GM19438 (cell line): Measurements from ENCODE around the gene TM4SF4.
"Not testable (repeated sequence)": the region's sequence is repeated elsewhere in the genome, so short reads cannot be mapped to it uniquely, and the experiment has no call there.

Source experiments
- ATAC-seq: cut with Tn5 transposase; IDR thresholded peaks from one replicate; pipeline ENCODE4 v1.9.1; 2021; ENCODE audit warnings: low read depth; ENCODE audit not compliant: unreplicated experiment

The TM4SF4 gene, protein sequence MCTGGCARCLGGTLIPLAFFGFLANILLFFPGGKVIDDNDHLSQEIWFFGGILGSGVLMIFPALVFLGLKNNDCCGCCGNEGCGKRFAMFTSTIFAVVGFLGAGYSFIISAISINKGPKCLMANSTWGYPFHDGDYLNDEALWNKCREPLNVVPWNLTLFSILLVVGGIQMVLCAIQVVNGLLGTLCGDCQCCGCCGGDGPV

DNA sequence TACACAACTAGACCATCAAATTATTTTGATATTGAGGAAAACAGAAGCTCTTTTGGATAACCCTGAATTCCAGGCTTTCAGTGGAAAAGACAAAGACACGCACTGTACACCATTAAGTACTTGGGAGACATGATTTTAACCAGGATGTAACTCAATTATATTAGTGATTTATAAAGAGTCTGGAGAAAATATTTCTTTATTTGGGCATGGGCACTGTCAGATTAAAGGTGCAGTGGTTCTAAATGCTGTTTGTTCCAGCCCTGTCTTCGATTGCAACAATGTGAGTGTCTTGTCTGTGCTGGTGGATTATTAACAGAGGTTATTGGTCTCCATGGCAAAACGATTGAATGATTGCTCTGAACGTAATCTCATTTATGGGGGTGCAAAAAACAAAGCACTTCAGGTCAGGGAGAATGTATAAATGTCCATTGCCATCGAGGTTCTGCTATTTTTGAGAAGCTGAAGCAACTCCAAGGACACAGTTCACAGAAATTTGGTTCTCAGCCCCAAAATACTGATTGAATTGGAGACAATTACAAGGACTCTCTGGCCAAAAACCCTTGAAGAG lies at the start of gene TM4SF4:
Gene TM4SF4, plus strand, starts transcription at position 448 of the 568 bp plus-strand sequence. CDS start 181 bp downstream, outside the sequence.
- ATAC-seq = no peak

DNA sequence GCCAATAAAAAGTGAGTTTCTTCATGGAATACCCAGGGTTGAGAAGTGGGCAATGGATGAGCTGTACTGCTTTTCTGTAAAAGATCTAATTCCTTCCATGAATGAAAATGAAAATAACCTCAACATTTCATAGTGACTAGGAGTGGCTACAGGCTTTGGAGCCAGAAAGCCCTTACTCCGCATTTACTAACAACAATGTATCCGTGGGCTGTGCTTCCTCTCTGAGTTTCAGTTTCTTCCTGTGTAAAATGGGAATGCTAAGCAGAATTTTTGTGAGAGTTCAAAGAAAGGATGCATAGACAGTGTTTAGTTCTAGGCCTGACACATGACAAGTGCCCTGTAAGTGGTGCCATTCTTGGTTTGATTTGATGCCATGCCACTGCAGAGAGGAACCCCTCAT lies 49.6 kb upstream of the TM4SF4 start:
- no peak for ATAC-seq

DNA sequence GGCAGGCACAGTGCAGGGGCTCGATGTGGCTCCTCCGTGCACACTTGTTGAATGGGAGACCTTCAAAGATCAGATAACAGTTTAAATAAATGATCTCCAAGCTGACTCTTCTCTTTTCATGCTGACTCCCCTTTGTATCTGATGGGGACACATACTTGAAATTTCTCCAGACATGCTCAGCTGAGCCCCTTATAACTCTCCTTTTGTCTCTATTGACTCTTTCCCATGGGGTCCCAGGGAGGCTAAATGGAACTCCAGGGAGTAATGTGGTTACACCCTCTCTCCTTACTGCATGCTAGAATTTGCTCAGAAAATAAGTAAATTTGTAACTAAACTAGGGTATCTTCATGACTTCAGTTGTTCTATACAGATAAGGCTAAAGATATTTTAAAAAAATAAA lies 48.2 kb upstream of the TM4SF4 start:
- ATAC-seq = no peak

DNA sequence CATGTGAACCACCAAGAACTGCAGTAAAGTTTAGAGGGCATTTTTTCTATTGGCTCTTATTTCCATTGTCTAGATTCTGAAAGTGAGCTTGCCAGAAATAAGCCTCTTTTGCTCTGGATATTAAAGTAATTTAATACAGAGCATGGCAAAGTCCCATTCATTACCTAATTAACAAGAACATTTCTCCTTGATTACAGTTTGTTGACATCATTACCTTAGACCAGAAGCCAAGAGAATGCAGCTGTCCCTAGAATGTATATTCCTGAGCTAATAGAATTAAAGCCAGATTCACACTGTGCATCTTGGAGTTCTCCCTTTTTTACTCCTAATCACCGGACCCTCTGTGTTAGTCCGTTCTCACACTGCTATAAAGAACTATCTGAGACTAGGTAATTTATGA lies 46.4 kb upstream of the TM4SF4 start:
- no peak for ATAC-seq

DNA sequence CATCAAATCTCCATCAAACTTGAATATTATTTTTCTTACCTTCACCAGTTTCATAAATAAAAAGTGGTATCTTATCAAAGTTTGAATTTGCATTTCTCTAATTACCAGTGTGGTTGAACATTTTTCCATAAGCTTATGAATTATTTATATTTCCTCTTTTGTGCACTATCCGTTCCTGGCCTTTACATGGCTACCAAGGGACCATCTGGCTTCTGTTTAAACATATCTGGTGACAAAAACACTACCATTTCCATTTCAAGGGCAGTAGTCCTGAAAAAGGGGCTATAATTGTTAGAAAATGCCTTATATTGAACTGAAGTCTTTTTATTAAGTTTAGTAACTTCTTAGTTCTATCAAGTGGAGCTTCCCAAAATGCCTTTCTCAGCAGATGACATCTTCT lies 44.3 kb upstream of the TM4SF4 start:
- ATAC-seq = no peak

DNA sequence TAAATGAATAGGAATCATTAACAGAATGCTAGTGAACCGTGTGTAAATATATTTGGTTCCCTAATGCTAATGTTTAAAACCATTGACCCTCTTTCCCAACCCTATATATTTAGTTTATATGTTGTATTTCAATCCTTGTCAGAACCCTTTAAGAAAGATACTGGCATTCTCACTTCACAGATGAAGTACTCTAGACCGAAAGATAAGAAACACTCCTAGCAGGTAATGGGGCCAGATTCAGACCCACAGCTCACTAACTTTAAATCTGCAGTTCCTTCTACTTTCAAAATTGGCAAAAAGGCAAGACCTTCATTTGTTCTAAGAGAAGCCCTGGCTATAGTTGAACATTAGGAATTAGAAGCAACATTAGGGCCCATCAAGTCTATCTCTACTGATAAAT lies 42.3 kb upstream of the TM4SF4 start:
- no peak for ATAC-seq

DNA sequence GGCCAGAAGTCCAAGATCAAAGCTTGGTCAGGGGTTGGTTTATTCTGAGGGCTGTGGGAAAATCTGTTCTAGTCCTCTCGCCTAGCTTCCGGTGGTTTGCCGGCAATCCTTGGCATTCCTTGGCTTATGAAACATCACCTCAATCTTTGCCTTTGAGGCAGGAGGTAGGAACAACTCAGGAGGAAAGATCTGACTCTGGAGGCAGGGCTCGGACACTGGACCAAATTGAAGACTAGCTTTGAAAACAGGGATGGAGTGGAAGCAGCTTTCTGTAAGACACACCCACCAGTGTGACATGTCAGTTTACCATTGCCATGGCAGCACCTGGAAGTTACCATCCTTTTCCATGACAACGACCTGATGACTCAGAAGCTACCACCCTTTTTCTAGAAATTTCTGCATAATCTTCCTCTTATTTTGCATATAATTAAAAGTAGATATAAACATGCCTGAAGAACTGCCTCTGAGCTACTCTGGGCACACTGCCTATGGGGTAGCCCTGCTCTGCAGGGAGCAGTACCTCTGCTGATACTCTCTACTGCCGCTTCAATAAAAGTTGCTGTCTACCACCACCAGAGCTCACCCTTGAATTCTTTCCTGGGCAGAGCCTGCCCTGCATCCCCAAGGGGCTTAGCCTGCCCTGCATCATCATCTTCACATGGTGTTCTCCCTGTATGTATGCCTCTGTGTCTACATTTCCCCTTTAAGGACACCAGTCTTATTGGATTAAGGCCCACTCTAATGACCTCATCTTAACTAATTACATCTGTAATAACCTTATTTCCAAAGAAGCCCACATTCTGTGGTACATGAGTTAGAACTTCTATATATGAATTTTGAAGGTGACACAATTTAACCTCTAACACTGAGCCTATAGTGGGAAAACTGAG lies 38.3 kb upstream of the TM4SF4 start:
- ATAC-seq = no peak

DNA sequence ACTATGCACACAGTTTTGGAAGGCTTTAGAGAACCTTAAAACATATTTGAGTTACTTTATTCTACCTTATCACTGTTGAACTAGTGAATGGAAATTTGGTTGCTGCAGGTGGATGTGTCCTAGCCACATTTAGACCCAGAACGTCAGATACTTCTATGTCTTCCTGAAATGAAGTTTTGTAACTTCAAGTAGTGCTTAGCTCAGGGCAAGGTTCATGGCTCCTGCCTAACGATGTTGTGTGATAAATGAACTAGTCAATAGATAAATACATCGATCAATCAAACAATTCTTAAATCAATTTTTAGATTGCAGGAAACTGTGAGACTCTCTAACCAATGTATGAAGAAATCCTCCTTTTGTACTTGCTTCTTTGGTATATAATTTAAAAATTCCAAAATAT lies 37.2 kb upstream of the TM4SF4 start:
- ATAC-seq = no peak

DNA sequence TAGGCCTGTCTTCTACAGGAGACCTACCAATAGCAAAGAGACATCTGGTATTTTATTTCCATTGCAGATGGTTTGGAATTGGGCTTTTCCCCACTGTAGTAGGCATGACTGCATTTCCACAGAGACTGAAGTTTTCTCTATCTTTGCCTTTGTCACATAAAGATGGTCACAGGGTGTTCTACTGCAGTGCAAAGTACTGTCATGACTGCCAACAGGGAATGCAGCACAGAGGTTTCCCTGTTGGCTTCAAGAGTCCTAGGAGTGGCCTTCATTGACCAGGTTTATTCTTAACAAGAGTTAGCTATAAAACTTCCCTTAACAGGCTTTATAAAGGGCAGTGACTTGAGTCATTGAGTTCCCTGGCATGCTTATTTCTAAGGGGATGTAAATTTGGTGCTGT lies 36.8 kb upstream of the TM4SF4 start:
- ATAC-seq = no peak

DNA sequence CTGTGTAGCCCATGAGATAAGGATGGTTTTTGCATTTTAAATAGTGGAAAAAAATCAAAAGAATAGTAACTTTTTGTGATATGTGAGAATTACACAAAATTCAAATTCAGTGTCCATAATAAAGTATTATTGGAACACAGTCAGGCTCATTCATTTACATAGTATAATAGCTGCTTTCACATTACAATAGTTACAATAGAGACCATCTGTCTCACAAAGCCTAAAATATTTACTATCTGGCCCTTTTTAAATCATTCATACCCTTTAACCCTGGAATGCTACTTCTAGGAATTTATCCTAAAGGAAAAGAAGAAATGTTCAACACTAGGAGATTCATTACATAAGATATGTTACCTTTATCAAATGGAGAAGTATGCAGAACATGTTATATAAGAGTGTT lies 35.5 kb upstream of the TM4SF4 start:
- no peak for ATAC-seq

DNA sequence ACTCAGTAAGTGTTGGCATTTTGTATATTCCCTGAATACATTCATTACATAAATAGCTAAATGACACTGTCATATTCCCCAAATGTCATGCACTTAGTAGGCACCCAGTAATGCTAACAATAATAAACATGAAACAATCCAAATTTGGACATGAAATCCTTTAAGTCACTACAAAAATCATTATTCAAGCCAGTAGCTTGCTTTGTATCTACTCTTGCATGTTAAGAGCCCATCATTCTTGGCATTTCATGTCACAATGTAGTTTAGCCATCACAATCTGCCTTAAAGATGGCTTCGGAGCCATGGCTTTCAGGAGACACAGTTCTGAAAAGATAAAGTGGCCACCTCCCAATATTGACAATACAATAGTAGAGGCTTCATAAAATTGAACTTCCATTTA lies 32.9 kb upstream of the TM4SF4 start:
- ATAC-seq = no peak

DNA sequence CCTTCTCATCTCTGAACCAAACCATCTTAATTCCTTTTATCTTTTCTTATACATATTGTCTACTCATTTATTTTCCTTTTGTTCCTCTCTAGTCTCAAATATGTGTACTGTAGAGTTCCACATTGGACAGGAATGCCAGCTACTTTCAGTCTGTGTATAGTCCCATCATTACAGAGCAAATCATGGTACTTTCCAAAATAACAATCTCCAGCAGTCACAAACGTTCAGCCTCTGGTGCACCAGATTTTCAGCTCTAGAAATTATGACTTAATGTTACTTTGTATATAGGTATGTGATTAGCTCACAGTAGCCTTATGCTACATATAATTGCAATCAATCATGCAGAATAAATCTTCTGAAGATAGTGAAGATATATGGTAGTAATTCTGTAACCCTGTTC lies 32.5 kb upstream of the TM4SF4 start:
- no peak for ATAC-seq

DNA sequence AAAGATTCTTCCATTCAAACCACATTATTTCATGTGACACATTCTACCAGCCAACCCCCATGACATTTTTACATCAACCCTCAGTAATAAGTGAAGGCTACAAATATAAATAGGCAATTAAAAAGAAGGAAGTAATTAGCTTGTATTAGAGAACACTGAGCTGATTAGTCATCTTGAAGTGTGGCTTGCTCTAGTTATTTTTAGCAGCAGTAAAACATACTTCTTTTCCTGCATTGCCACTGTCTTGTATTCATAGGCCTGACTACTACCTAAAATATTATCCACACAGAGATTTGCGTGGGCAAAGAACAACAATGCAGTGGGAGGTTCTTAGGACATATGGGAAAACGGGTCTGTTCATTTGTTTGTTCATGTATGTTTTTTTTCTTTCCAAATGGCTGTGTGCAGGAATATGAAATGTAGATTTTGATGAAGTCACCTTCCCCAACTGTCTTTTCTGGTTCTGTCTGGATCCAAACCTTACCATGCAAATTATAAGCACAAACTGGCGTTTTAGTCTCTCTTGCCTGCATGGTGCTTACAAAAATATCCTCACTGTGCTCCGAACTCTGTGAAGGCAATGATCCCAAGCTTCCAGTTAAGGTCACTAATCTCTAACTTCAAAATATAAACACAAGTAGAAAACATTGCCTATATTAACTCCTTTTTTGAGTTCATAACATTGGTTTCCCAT lies 31.5 kb upstream of the TM4SF4 start:
- no peak for ATAC-seq

DNA sequence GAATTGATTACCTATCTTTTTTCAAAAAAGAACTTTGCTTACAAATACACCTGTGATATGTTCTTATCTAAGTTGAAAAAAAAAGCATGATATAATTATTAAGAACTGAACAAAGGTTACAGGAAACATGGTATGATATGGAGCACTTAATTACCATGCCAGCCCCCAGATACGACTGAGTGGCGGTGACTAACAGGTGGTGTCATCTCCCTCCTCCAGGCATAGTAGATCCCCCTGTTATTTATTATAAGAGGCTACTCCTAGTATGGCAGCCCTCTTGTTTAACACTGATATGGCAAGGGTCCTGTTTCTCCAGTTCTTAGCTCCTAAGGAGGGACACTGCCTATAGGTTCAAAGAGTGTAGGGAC lies 31.0 kb upstream of the TM4SF4 start:
- ATAC-seq = no peak

DNA sequence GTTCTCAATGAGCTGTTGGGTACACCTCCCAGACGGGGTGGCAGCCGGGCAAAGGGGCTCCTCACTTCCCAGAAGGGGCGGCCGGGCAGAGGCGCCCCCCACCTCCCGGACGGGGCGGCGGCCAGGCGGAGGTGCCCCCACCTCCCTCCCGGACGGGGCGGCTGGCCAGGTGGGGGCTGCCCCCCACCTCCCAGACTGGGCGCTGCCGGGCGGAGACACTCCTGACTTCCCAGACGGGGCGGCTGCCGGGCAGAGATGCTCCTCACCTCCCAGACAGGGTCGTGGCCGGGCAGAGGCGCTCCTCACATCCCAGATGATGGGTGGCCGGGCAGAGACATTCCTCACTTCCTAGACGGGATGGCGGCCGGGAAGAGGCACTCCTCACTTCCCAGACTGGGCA lies 29.6 kb upstream of the TM4SF4 start:
- not testable (repeated sequence) for ATAC-seq

DNA sequence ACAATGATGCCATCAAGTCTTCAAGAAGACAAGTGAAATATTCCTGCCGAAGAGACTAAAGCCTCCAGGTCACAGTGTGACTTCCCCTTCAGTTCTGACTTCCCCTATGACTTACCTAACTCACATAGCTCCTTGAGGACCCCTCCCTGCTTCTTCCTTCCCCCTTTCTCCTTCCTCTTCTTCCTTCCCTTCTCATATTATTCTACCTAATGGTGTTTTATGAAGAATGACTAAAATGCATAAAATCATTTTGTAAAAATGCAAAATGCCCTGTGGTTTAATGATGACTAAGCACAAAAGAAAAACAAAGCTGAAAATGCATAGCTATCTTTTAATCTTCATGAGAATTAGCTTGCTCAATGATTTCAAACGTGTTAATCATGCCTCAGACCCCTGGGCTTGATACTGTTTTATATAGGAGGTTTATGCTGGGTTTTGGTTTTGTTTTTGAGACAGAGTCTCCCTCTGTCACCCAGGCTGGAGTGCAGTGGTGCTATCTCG lies 26.1 kb upstream of the TM4SF4 start:
- ATAC-seq = no peak

DNA sequence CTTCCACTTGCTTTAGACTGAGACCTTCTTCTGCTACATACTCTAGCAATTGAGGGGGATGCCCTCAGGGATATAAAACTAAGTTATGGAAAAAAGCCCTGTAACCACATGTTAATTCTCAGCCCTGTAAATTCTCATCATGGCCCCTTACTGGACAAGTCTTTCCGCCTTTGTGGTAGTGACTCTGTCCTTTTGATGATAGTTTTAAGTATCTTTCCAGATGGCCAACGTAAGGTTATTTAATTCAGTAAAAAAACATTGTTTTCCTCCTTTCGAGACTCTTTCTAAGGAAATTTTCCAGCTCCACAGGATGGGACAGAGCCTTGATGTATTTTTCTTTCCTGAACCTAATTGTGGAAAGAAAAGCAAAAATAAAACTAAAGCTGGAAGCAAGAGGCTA lies 25.3 kb upstream of the TM4SF4 start:
- ATAC-seq = no peak

DNA sequence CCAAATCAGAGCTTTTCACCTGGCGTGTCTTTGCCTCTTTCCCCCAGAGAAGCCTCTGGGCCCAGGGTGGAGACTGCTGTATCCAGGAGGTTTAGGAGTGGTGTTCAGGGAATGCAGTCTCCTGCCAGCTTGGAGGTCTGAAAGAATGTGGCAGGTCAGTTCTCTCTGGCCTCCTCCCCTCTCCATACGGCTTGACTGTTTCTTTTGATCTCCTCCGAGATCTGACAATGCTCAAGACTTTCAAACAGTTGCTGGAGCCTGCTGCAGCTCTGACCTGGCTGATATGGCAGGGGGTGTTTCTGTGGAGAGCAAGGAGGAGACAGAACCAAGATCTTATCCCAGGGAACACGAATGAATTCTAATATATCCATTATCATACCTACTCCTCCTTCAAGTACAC lies 24.7 kb upstream of the TM4SF4 start:
- no peak for ATAC-seq

DNA sequence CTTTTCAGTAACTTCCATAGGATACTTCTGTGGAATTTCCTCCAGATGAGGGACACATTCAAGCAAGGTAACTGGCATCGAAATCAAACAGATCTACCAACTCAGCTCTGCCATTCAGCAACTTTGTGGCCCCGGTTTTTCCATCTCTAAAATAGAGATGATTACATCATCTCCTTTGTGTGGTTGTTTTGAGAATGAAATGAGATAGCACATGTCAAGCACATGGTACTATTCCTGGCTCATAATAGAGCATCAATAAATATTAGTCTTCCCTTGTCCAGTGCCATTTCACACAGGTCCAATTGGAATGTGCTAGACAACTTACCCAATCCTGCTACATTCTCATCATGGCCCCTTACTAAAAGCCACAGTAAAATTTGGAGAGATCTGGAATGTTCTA lies 24.2 kb upstream of the TM4SF4 start:
- ATAC-seq = no peak

DNA sequence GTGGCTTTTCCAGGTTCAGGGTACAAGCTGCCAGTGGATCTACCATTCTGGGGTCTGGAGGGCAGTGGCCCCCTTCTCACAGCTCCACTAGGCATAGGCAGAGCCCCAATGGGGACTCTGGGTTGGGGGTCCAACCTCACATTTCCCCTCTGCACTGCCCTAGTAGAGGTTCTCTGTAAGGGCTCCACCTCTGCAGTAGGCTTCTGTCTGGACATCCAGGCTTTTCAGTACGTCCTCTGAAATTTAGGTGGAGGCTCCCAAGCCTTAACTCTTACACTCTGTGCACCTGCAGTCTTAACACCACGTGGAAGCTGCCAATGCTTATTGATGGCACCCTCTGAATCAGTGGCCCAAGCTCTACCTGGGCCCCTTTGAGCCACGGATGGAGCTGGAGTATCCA lies 22.5 kb upstream of the TM4SF4 start:
- no peak for ATAC-seq

DNA sequence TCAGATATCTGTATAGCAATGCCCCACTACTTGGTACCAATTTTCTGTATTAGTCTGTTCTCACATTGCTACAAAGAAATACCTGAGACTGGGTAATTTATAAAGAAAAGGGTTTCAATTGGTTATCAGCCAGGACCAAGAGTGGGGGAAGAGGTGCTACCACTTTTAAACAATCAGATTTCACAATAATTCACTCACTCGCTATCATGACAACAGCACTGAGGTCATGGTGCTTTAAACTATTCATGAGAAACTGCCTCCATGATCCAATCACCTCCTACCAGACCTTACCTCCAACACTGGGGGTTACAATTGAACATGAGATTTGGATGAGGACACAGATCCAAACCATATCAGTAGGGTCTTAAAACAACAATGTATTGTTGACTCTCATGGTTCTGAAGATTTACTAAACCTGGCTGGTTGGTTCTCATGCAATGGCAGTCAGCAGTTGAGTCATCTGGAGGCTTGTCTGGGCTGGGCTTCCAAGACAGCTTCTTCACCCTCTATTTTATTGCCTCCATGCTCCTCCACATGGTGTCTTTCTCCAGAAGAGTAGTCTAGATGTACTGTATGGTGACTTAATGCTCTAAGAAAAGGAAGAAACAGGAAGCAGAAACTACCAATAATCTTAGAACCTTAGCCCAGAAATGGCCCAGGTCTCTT lies 21.2 kb upstream of the TM4SF4 start:
- no peak for ATAC-seq
